ENCODE results near the gene ADAM20.
A peak's percentile ranks its signal among the peaks of the same experiment; 100 is the strongest.
"Not testable (repeated sequence)": the region's sequence is repeated elsewhere in the genome, so short reads cannot be mapped to it uniquely, and the experiment has no call there.

ADAM20 gene

DNA sequence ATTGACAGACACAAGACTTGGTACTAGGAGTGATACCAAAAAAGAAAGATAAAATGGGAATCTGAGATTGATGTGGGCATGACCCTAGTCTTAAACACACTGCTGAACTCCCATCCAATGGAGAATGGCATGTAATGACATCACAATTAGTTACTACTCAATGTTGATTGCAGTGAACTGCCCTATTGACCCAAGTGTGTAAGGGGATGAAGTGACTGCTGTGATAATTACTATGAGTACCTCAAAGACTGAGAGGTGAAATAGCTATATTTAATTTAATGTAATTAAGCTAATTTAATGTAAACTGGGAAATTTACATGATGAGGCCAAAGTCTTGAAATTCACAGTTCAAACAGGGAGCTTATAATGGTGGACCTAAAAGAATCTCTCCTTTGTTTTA lies at the start of gene ADAM20:
TSS of gene ADAM20 (minus strand) at position 101 of the 400 bp plus-strand sequence. CDS start 10,247 bp downstream, outside the sequence.
- no peak for DNase-seq (ENCODE audit: low read depth)

DNA sequence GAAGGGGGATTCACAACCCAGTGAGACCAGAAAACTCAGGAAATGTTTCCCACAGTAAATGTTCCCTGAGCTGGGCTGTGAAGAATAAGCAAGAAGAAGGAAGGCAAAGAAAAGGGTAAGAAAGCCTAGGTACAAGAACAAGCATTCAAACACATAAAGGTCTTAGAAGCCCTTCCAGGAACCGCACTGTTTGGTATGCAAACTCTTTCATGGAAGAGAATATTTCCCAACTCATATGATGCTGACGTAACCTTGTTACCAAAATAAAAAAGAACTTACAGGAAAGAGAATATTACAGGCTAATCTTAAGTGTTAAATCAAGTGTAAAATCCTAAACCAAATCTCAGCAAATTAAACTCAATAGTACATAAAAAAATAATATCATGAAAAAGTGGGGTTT lies 42.1 kb upstream of the ADAM20 start:
- peak; percentile 7 for DNase-seq (ENCODE audit: low read depth)

DNA sequence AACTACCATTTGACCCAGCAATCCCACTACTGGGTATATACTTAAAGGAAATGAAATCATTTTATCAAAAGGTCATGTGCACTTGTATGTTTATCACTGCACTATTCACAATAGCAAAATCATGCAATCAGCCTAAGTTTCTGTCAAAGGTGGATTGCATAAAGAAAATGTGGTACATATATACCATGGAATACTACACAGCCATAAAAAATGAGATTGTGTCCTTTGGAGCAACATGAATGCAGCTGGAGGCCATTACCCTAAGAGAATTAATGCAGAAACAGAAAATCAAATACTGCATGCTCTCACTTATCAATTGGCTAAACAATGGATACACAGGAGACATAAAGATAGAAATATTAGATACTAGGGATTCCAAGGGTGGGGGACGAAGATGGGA lies 38.2 kb upstream of the ADAM20 start:
- DNase-seq (ENCODE audit: low read depth) = no peak

DNA sequence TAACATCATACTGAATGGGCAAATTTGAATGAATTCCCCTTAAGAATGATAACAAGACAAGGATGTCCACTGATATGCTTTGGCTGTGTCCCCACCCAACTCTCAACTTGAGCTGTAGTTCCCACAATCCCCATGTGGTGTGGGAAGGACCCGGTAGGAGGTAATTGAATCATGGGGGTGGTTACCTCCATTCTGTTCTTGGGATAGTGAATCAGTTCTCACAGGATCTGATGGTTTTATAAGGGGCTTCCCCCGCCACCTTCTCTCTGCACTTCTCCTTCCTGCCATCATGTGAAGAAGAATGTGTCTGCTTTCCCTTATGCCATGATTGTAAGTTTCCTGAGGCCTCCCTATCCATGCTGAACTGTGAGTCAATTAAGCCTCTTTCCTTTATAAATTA lies 36.3 kb upstream of the ADAM20 start:
- no peak for DNase-seq (ENCODE audit: low read depth)

DNA sequence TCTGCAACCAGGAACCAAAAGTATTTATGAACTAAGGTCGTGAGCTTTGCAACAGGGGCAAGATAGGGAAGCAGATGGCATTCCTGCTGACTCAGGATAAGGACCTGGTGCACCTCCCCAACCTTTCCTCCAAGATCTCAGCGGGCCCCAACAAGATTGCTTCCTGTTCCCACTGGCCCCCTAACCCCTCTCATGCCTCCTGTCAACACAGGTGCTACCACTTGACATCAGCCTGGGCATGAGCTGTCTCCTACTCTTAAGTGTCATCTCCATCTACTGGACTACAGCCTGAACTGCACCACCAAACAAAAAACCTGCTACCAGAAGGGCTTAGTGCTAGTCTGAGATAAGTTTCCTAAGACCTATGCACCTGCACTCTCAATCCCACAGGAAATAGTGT lies 33.0 kb upstream of the ADAM20 start:
- peak; percentile 65 for DNase-seq (ENCODE audit: low read depth)

DNA sequence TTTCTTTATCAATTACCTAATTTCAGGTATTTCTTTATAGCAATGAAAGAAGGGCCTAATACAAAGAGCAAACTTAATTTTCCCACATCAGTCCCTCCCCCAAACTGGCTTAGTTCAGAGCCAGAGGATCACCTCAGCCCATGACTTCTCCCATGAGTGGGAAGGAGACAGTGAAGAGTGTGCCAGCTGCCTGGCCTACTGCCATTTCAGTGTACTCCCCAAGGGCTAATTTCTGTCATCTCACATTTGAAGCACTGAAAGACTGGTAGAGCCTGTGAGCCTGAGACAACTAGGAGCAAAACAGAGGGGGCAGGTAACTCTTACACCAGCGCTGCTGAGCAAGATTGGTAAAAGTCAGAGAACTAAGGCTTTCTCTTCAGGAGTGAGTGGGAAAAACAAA lies 29.1 kb upstream of the ADAM20 start:
- DNase-seq (ENCODE audit: low read depth) = no peak

DNA sequence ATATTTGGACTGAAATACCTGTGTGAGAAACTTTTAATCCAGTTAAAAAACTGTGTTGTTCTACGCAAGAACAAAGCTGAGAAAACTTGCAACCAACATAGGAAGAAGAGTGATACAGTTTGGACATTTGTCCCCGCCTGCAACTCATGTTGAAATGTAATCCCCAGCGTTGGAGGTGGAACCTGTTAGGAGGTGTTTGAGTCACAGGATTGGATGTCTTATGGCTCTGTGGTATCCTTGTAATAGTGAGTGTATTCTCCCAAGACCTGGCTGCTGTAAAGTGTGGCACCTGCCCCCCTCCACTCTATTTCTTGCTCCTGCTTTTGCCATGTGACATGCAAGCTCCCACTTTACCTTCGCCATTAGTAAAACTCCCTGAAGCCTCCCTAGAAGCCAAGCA lies 28.6 kb upstream of the ADAM20 start:
- no peak for DNase-seq (ENCODE audit: low read depth)

DNA sequence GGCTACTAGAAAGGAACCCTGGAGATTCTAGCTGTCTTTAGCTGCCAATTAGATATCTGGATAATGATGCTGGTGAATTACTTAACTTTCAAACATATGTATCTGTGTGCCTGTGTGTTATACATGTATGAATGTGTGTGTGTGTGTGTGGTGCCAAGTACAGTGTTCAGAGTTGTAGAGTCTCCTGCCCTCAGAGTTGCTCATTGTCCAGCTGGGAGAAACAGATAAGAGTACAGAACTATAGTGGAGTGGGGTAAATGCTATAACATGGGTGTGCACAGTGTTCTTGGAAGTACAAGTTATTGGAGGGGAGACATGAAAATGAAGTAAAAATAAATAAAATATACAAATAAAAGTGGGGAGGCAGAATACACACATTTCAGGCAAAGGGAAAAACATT lies 23.6 kb upstream of the ADAM20 start:
- no peak for DNase-seq (ENCODE audit: low read depth)

DNA sequence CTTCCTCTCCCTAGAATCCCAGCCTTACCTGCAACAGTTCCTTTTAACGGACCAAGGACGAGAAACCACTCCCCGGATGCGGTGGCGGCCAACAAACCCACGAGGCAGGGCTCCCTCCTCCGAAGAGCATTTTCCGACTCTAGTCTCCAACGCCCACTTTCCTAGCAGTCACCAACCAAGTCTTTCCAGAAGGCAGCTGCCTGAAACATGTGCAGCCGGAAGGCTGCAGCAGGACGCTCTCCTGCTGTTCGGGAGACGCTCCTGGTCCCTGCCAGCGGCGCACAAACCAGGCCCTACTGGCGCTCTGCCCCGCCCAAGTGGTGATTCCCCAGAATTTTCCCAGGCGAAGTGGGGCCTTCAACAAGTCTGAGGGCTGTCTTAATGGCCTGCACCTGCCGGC lies 21.1 kb upstream of the ADAM20 start:
- DNase-seq (ENCODE audit: low read depth) = peak; percentile 40

DNA sequence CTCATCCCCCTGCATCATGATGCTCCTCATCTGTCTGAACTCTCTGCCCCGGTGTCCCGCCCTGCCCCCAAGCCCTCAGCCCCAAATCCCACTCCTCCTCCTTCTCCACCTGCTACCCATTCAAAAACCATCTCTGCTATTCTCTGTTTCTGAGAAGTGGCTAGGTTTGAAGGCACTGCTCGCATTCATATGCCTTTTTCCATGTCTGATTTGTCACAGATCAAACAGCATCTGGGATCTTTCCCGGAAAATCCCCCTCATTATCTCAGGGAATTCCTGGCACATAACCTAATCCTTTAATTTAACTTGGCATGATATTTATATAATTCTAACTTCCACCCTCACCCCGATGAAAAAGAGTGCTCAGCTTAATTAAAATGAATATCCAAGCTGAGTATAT lies 3.3 kb upstream of the ADAM20 start:
- DNase-seq (ENCODE audit: low read depth) = no peak

DNA sequence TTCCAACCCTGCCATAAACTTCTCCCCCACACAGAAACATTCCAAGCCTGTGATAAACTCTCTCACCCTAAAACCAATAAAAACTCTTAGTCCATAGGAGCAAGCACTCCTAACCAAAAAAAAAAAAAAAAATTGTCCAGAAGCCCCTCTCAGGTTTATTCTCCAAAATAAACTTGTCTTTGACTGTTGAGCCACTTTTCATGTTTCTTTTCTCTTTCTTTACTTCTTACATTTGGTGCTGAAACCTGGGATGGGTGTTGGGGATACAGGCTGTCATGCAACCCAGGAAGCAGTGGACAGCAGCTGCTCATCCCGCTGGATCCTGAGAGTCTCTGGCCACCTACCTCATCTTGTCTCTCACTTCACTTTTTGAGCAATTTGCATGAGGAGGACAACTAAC lies 2.0 kb upstream of the ADAM20 start:
- no peak for DNase-seq (ENCODE audit: low read depth)

DNA sequence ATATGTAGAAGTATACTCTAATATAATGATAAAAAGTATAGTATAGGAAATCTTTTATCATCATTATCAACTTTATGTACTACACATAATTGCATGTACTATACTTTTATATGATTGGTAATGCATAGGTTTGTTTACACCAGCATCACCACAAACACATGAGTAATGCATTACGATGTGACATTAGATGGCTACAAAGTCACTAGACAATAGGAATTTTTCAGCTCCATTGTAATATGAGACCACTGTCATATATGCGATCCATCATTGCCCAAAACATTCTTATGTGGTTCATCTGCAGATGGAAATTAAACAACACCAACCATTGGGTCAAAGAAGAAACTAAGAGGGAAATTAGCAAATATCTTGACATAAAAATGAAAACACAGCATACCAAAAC lies 4.4 kb downstream of the ADAM20 start:
- DNase-seq (ENCODE audit: low read depth) = no peak

DNA sequence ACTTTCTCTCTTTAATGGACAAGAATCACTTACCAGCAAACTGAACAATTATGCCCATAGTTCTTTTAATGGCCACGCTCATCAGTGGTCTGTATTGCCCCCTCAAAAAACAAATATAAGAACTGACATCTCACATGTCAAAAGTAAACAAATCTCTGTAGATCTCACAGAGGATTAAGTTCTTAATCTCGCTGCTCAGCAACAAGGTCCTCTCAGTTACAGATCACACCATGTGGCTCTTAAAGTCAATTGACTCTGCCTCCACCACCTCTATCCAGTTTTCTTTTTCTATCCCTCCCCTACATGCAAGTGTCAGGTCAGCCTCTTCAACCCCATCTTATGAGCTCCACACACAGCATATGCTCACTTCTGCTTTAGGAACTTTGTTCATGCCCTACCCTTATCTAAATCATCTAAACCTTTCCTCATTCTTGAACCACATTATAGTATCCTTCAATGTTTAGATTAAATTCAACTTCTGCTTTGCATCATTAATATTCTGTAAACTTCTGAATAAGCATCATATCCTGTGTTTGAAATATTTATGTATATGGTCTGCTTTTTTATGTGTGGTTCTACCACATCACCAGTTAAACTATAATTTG lies 7.2 kb downstream of the ADAM20 start:
- DNase-seq (ENCODE audit: low read depth) = no peak

DNA sequence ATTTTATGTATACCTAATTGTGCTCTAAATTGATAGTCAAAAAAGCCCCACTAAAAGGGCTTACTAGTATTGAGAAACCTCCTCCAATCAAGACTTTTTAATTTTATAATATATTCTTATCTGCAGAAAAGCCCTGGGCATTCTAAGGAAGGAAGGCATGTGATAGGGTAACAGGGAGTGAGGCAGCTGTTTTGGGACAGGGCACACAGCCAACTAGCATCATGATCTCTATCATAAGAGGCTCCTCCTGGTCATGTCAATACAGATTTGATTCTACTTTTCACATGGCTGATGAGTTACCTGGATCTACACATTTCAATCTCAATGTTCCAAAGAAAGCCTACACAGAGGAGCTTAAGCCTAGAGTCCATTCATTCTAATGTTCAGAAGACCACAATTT lies 9.1 kb downstream of the ADAM20 start:
- no peak for DNase-seq (ENCODE audit: low read depth)

DNA sequence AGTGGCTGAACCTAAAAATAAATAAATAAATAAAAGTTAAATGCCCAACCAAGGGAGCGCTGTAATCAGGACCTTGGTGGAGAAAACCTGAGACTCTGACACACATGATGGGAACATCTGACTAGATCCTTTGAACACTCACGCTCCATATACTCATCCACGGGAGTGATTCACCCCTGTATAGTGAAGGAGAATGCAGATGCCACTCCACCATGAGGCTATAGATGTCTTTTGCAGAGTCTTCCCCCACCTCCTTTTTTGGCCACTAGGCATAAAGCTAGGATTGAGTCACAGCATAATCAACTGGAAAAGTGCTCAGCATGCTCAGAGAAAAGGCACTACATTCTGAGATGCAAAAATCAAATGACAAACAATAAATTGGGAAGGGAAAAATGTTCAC lies 19.0 kb downstream of the ADAM20 start:
- DNase-seq (ENCODE audit: low read depth) = no peak

DNA sequence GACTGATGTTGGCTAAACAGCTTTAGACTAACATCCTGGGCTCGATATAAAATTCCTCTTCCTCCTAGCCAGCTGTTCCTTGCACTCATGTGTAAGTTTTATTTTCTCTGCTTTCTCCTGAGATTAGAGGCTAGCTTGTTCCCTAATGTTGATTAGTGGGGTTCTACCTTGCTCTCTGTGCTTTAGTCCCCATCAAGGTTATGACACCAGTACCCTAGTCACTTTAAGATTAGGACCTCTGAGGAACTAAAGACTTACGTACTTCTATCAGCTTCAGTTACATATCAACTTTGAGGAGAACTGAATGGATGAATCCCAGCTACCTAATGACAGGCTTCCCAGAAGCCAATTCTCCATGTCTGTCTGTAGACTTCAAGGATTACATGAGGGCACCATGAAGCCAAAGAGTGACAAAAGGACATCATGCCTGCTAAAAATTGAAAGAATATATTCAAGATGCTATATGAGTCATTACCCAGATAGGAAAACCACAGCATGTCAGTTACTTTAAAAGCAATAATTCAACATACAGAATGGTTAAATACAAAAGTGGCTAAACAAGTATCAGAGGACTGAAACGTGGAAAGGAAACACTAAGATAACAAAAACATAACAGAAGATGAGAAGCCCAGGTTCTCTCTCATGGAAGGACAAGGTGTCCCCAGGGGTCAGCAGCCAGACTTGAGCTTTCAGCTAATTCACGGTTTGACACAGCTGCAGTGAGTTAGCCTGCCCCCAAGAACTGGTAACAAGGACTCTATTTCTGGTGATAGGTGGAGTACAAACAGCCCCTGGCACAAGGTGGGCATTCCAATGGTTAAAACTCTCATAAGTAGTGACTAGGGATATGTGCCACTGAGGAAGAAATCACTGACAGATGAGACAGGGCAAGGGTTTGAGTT lies 20.4 kb downstream of the ADAM20 start:
- DNase-seq (ENCODE audit: low read depth) = peak; percentile 9

DNA sequence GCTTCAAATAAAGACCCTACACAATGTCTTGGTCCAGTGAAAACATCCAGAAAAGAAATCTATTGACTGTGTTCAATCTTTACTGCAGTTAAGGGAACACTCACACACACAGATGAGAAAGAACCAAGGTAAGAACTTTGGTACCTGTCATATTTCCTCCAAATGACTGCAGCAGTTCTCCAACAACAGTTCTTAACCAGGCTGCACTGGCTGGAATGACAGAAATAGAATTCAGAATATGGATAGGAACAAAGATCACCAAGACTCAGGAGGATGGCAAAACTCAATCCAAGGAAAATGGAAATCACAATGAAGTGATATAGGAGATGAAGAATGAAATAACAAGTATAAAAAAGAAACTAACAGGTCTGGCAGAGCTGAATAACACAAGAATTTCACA lies 36.6 kb downstream of the ADAM20 start:
- DNase-seq (ENCODE audit: low read depth) = no peak

DNA sequence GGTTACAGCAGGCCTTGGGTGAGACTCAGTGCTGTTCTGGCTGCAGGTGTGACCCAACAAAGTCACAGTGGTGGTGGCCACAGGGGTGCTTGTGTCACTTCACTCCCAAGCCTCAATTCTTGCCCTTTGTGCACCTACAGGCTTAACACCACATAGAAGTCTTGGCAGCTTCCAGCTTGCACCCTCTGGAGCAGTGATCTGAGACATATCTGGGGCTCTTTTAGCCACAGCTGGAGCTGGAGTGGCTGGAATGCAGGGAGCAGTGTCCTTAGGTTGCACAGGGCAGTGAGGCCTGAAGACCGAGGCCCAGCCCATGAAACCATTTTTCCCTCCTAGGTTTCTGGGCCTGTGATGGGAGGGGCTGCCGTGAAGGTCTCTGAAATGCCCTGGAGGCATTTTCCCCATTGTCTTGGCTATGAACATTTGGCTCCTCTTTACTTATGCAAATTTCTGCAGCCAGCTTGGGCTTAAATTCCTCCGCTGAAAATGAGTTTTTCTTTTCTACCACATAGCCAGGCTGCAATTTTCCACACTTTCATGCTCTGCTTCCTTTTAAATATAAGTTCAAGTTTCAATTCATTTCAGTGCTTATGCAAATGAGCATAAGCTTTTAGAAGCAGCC lies 45.1 kb downstream of the ADAM20 start:
- no peak for DNase-seq (ENCODE audit: low read depth)

DNA sequence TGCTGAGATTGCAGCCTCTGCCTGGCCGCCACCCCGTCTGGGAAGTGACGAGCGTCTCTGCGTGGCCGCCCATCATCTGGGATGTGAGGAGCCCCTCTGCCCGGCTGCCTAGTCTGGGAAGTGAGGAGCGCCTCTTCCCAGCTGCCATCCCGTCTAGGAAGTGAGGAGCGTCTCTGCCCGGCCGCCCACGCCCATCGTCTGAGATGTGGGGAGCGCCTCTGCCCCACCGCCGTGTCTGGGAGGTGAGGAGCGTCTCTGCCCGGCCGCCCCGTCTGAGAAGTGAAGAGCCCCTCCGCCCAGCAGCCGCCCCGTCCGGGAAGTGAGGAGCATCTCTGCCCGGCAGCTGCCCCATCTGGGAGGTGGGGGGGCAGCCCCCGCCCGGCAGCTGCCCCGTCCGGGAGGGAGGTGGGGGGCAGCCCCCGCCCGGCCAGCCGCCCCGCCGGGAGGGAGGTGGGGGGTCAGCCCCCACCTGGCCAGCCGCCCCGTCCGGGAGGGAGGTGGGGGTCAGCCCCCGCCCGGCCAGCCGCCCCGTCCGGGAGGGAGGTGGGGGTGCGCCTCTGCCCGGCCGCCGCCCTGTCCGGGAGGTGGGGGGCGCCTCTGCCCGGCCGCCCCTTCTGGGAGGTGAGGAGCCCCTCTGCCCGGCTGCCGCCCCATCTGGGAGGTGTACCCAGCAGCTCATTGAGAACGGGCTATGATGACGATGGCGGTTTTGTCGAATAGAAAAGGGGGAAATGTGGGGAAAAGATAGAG lies 57.3 kb downstream of the ADAM20 start:
- not testable (repeated sequence) for DNase-seq (ENCODE audit: low read depth)

DNA sequence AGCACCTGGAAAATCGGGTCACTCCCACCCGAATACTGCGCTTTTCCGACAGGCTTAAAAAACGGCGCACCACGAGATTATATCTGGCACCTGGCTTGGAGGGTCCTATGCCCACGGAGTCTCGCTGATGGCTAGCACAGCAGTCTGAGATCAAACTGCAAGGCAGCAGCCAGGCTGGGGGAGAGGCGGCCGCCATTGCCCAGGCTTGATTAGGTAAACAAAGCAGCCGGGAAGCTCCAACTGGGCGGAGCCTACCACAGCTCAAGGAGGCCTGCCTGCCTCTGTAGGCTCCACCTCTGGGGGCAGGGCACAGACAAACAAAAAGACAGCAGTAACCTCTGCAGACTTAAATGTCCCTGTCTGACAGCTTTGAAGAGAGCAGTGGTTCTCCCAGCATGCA lies 59.3 kb downstream of the ADAM20 start:
- not testable (repeated sequence) for DNase-seq (ENCODE audit: low read depth)

DNA sequence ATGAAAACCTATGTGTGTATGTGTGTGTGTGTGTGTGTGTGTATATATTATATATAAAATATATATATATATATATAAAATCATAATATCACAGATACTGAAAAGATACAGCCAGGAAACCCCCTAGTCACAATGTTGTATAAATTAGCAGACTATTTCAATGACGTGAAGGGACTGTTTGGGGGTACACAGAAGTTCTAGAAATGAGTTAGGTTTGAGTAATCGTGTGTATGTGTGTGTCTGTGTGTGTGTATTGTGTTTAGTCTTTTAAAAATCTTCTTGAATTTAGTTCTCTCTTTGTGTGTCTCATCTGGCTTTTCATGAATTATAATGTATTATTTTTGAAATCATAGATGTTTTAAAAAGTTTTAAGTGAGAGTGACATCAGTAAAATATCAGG lies 61.0 kb downstream of the ADAM20 start:
- no peak for DNase-seq (ENCODE audit: low read depth)
